OCI-LY7 (cell line): ENCODE data around the gene CCDC13. TPM values are rescaled to one million over a fixed set of nuclear protein-coding genes. Genes with fewer than 3 reads are reported as not detected.

Experiments used
- BruUV-seq: library from RNA; stranded (reverse); fragments of 400-500 nt; replicated peaks from 2 replicates; lab custom pipeline; 2021; lab: Mats Ljungman, UMichigan
- CTCF ChIA-PET: fragments of 300-600 bp; sonication (Branson Sonifier 250); formaldehyde crosslinking; loops from one replicate; lab custom pipeline; 2022; ENCODE audit warnings: antibody characterized with exemption; ENCODE audit not compliant: unreplicated experiment; lab: Charles Lee
- POLR2A ChIA-PET: fragments of 300-600 bp; sonication (Branson Sonifier 250); formaldehyde crosslinking; loops from one replicate; lab custom pipeline; 2022; ENCODE audit warnings: antibody characterized with exemption; lab: Charles Lee
- DNase-seq: peaks from one replicate; pipeline ENCODE4 v3.0.0-alpha.2; 2015; ENCODE audit warnings: low spot score
- H2AFZ ChIP-seq: fragments of 200-600 bp; sonication (generic), shearing (Covaris generic); 2 replicates; pipeline ENCODE4 v1.6.1; 2014; ENCODE audit warnings: mild to moderate bottlenecking, antibody characterized with exemption, low read length, moderate library complexity
- H3K27ac ChIP-seq: fragments of 200-600 bp; sonication (generic); 2 replicates; pipeline ENCODE4 v1.5.1; 2014; ENCODE audit warnings: mixed run types, low read depth, mild to moderate bottlenecking, moderate library complexity, low read length, inconsistent platforms; ENCODE audit not compliant: poor library complexity, severe bottlenecking
- H3K36me3 ChIP-seq: fragments of 200-600 bp; sonication (generic); 2 replicates; pipeline ENCODE4 v1.6.1; 2014; ENCODE audit warnings: mild to moderate bottlenecking, antibody characterized with exemption, low read length, moderate library complexity, mixed read lengths; ENCODE audit not compliant: insufficient read depth
- H3K4me1 ChIP-seq: fragments of 200-600 bp; sonication (generic); 2 replicates; pipeline ENCODE4 v1.5.1; 2014; ENCODE audit warnings: mild to moderate bottlenecking, low read length; ENCODE audit not compliant: insufficient read depth, poor library complexity, severe bottlenecking
- H3K4me2 ChIP-seq: fragments of 200-600 bp; sonication (generic); 2 replicates; pipeline ENCODE4 v1.6.1; 2014; ENCODE audit warnings: mild to moderate bottlenecking, low read length
- H3K4me3 ChIP-seq: fragments of 200-600 bp; sonication (generic); 2 replicates; pipeline ENCODE4 v1.5.1; 2014; ENCODE audit warnings: mild to moderate bottlenecking, low read depth, low read length; ENCODE audit not compliant: poor library complexity, severe bottlenecking
- H3K79me2 ChIP-seq: fragments of 200-600 bp; sonication (generic); 2 replicates; pipeline ENCODE4 v1.6.1; 2016; ENCODE audit warnings: low read depth, mild to moderate bottlenecking, low read length, moderate library complexity, mixed read lengths; ENCODE audit not compliant: insufficient read depth
- H3K9me2 ChIP-seq: fragments of 200-600 bp; sonication (generic); 2 replicates; pipeline ENCODE4 v1.6.1; 2016; ENCODE audit warnings: mild to moderate bottlenecking, low read length, mixed read lengths; ENCODE audit not compliant: insufficient read depth
- H3K9me3 ChIP-seq: fragments of 200-600 bp; sonication (generic); 2 replicates; pipeline ENCODE4 v1.6.1; 2014; ENCODE audit warnings: mild to moderate bottlenecking, mixed run types, low read length, mixed read lengths
- H4K20me1 ChIP-seq: fragments of 200-600 bp; sonication (generic); 2 replicates; pipeline ENCODE4 v1.6.1; 2014; ENCODE audit warnings: mild to moderate bottlenecking, antibody characterized with exemption, low read length, moderate library complexity, mixed read lengths; ENCODE audit not compliant: insufficient read depth
- CTCF ChIP-seq: fragments of 200-600 bp; sonication (generic); conservative IDR thresholded peaks from 2 replicates; pipeline ENCODE4 v1.5.1; 2014; ENCODE audit warnings: mild to moderate bottlenecking, antibody characterized with exemption, low read length, moderate library complexity, mixed read lengths
- EZH2phosphoT487 ChIP-seq: fragments of 200-600 bp; sonication (generic); IDR thresholded peaks from 2 replicates; pipeline ENCODE4 v1.6.1; 2018; ENCODE audit warnings: low read depth, borderline replicate concordance, mild to moderate bottlenecking, mixed run types, antibody characterized with exemption, low read length, moderate library complexity, mixed read lengths
- intact Hi-C: fragments of 100-400 bp; cut with micrococcal nuclease; formaldehyde crosslinking; loops from one replicate; pipeline ENCODE4 v1.10.0; 2022; ENCODE audit not compliant: unreplicated experiment
- total RNA-seq, 2 experiments: library from RNA; depleted of rRNA in 1 of 2; stranded (reverse); fragments of >200 nt in 1 of 2; shearing (Covaris generic) in 1 of 2; gene quantifications; 2 replicates each; pipeline ENCODE4 v1.2.3, GENCODE V29; 2014 to 2022

Gene CCDC13
- total RNA-seq, 2 experiments from 2014 or later = 1.4 TPM; not detected in 1

GRCh38 chr3:42771271-42771670 lies 1.8 kb downstream of the CCDC13 start:
- Histone ChIP-seq H3K36me3 (no peaks in the 10 kb centered on the region), H4K20me1 (no peaks in the 10 kb centered on the region), H3K4me1 (no peaks in the 10 kb centered on the region), H2AFZ (no peak overlapping the region), H3K9me2 (no peaks in the 10 kb centered on the region), H3K4me3 (no peak overlapping the region), H3K27ac (no peak overlapping the region), H3K4me2 (no peak overlapping the region), H3K79me2 (no peaks in the 10 kb centered on the region), H3K9me3 (no peaks in the 10 kb centered on the region)
- BruUV-seq = no TSS peak
- intact Hi-C loops = no loop called here
- TF ChIP-seq CTCF (no peak), EZH2phosphoT487 (no peak)
- ChIA-PET CTCF (no interaction called here), POLR2A (no interaction called here)
- DNase-seq = no peak

- Histone ChIP-seq H3K27ac (no peak overlapping the region), H3K79me2 (no peaks in the 10 kb centered on the region), H3K4me1 (no peaks in the 10 kb centered on the region), H4K20me1 (no peaks in the 10 kb centered on the region), H3K4me2 (no peak overlapping the region), H3K9me3 (no peaks in the 10 kb centered on the region), H3K4me3 (no peak overlapping the region), H3K9me2 (no peaks in the 10 kb centered on the region), H2AFZ (no peak overlapping the region), H3K36me3 (no peaks in the 10 kb centered on the region)
- BruUV-seq = no TSS peak
- no peak for DNase-seq
- POLR2A ChIA-PET = interaction anchor here (0.6 kb wide), 1 partner anchor 217 kb away, joined by 4 read pairs; no protein-coding TSS in a partner anchor
- intact Hi-C loops = no loop called here
- CTCF ChIA-PET = no interaction called here
- TF ChIP-seq EZH2phosphoT487 (no peak), CTCF (no peak)
These were observed 3.4 kb downstream of the CCDC13 start for GRCh38 chr3:42769477-42770131.

- no peak overlapping the region for H3K27ac ChIP-seq
- H3K4me3 ChIP-seq = no peak overlapping the region
- H2AFZ ChIP-seq = no peak overlapping the region
- no peak for DNase-seq
- H3K79me2 ChIP-seq = no peaks in the 10 kb centered on the region
- no peaks in the 10 kb centered on the region for H3K4me1 ChIP-seq
- no peaks in the 10 kb centered on the region for H3K9me2 ChIP-seq
- no peaks in the 10 kb centered on the region for H4K20me1 ChIP-seq
- CTCF ChIA-PET = no interaction called here
- H3K4me2 ChIP-seq = no peak overlapping the region
- BruUV-seq = no TSS peak
- no peaks in the 10 kb centered on the region for H3K9me3 ChIP-seq
- TF ChIP-seq EZH2phosphoT487 (no peak), CTCF (no peak)
- intact Hi-C loops = no loop called here
- POLR2A ChIA-PET = no interaction called here
- H3K36me3 ChIP-seq = no peaks in the 10 kb centered on the region
These were observed 8.3 kb downstream of the CCDC13 start for GRCh38 chr3:42764561-42765295.
